ENCODE measurements around the gene UBXN1. TPM values are rescaled to one million over a fixed set of nuclear protein-coding genes. Genes with fewer than 3 reads are reported as not detected.

UBXN1 gene
- total RNA-seq, 2 experiments from 2014 or later: 196 to 222 TPM

- ChIA-PET POLR2A (no interaction called here), CTCF (interaction anchor here (2.7 kb wide), 1 partner anchor 11 kb away, joined by 8 read pairs; the partner anchor contains the start of genes LBHD1 and UQCC3)
- Histone ChIP-seq H3K4me3 (ENCODE audit: low read length) (no peak overlapping the region), H3K4me1 (ENCODE audit: insufficient read depth, low read length) (peaks cover 23% of the 10 kb centered on the region), H3K36me3 (ENCODE audit: insufficient read depth, low read length) (peaks cover 8% of the 10 kb centered on the region), H3K27ac (ENCODE audit: low read depth in 1 of 2, low read length in 2 of 2) (no peak overlapping the region), H3K27me3 (ENCODE audit: control insufficient read depth in 1 of 2, insufficient read depth in 2 of 2, low read length in 2 of 2) (peaks cover 5 to 6% of the 10 kb centered on the region in 2 experiments), H3K9me3 (ENCODE audit: control insufficient read depth in 1 of 2, insufficient read depth in 1 of 2, low read length in 2 of 2) (no peaks in the 10 kb centered on the region)
- TF ChIP-seq CTCF (IDR thresholded peaks at IDR 0.05): no peak
- intact Hi-C loops (cut with DNase I, micrococcal nuclease): no loop called here
- DNase-seq (no peak), ATAC-seq (ENCODE audit: poor library complexity) (no peak)
- peaks cover 7% of the 10 kb centered on the region for H3K27me3 Mint-ChIP-seq
- H3K27ac Mint-ChIP-seq: no peak overlapping the region
- H3K36me3 Mint-ChIP-seq (ENCODE audit: low read depth): peaks cover 18% of the 10 kb centered on the region
- H3K4me1 Mint-ChIP-seq (ENCODE audit: low read depth): peaks cover 23% of the 10 kb centered on the region
- no peaks in the 10 kb centered on the region for H3K9me3 Mint-ChIP-seq
- no peak overlapping the region for H3K4me3 Mint-ChIP-seq
These were observed 3.6 kb upstream of the UBXN1 start for GRCh38 chr11:62682518-62682917.

GRCh38 chr11:62680825-62681240 lies 2.0 kb upstream of the UBXN1 start:
- ChIA-PET POLR2A (interaction anchor here (0.7 to 3.8 kb wide), 13 partner anchors 9 to 160 kb away, joined by 3 to 43 read pairs (median 5); partner anchors contain the start of genes AHNAK, C11orf98, CSKMT and GANAB), CTCF (interaction anchor here (0.6 to 2.7 kb wide), 15 partner anchors 8 to 256 kb away, joined by 3 to 12 read pairs (median 5); partner anchors contain the start of genes C11orf98, CSKMT, LBHD1 and LRRN4CL)
- peak; percentile 77 for ATAC-seq (ENCODE audit: poor library complexity)
- Mint-ChIP-seq H3K27me3 (no peaks in the 10 kb centered on the region), H3K9me3 (no peaks in the 10 kb centered on the region), H3K27ac (peak overlapping the region; percentile 87), H3K4me3 (peak overlapping the region; percentile 92), H3K36me3 (ENCODE audit: low read depth) (peaks cover 33% of the 10 kb centered on the region), H3K4me1 (ENCODE audit: low read depth) (peaks cover 37% of the 10 kb centered on the region)
- peaks cover 33% of the 10 kb centered on the region for H3K4me1 ChIP-seq (ENCODE audit: insufficient read depth, low read length)
- intact Hi-C loops (cut with DNase I, micrococcal nuclease): no loop called here
- peak; percentile 28 for TF ChIP-seq CTCF (IDR thresholded peaks at IDR 0.05)
- H3K27me3 ChIP-seq (ENCODE audit: control insufficient read depth in 1 of 2, insufficient read depth in 2 of 2, low read length in 2 of 2): no peaks in the 10 kb centered on the region
- no peak overlapping the region for H3K27ac ChIP-seq (ENCODE audit: low read depth in 1 of 2, low read length in 2 of 2)
- DNase-seq: peak in 12 of 14 experiments; percentile 9 to 78 (median 18)
- peaks cover 23% of the 10 kb centered on the region for H3K36me3 ChIP-seq (ENCODE audit: insufficient read depth, low read length)
- no peak overlapping the region for H3K4me3 ChIP-seq (ENCODE audit: low read length)
- H3K9me3 ChIP-seq (ENCODE audit: control insufficient read depth in 1 of 2, insufficient read depth in 1 of 2, low read length in 2 of 2): no peaks in the 10 kb centered on the region

- no peak for ATAC-seq (ENCODE audit: poor library complexity)
- H3K4me3 Mint-ChIP-seq: peak overlapping the region; percentile 91
- peaks cover 46% of the 10 kb centered on the region for H3K4me1 Mint-ChIP-seq (ENCODE audit: low read depth)
- intact Hi-C loops (cut with DNase I, micrococcal nuclease): no loop called here
- peak overlapping the region; percentile 100 for H3K4me3 ChIP-seq (ENCODE audit: low read length)
- H3K27me3 ChIP-seq (ENCODE audit: control insufficient read depth in 1 of 2, insufficient read depth in 2 of 2, low read length in 2 of 2): no peaks in the 10 kb centered on the region
- H3K27me3 Mint-ChIP-seq: no peaks in the 10 kb centered on the region
- peak overlapping the region; percentile 87 for H3K27ac Mint-ChIP-seq
- H3K36me3 Mint-ChIP-seq (ENCODE audit: low read depth): peaks cover 38% of the 10 kb centered on the region
- no peak for TF ChIP-seq CTCF (IDR thresholded peaks at IDR 0.05)
- H3K9me3 Mint-ChIP-seq: no peaks in the 10 kb centered on the region
- peak overlapping the region; percentile 97 for H3K27ac ChIP-seq (ENCODE audit: low read depth in 1 of 2, low read length in 2 of 2)
- POLR2A ChIA-PET: interaction anchor here (0.6 to 3.8 kb wide), 7 partner anchors 13 to 163 kb away, joined by 3 to 43 read pairs (median 5); partner anchors contain the start of genes C11orf98, CSKMT, EEF1G and INTS5
- peaks cover 36% of the 10 kb centered on the region for H3K36me3 ChIP-seq (ENCODE audit: insufficient read depth, low read length)
- no peak for DNase-seq
- no peaks in the 10 kb centered on the region for H3K9me3 ChIP-seq (ENCODE audit: control insufficient read depth in 1 of 2, insufficient read depth in 1 of 2, low read length in 2 of 2)
- CTCF ChIA-PET: no interaction called here
- peaks cover 35% of the 10 kb centered on the region for H3K4me1 ChIP-seq (ENCODE audit: insufficient read depth, low read length)
These were observed 472 bp downstream of the UBXN1 start for GRCh38 chr11:62678433-62678769.
